HepG2 (cell line): Measurements from ENCODE around the gene ADRA2B. TPM values are rescaled to one million over a fixed set of nuclear protein-coding genes. Genes with fewer than 3 reads are reported as not detected.

Experiments used
- ATAC-seq: fragments of 200-7000 bp; cut with Tn5 transposase; 3 replicates; pipeline ENCODE4 v1.9.1; 2020; ENCODE audit warnings: mild to moderate bottlenecking, moderate library complexity
- BruUV-seq: library from RNA; stranded (reverse); fragments of 400-500 nt; replicated peaks from 2 replicates; lab custom pipeline; 2021; lab: Mats Ljungman, UMichigan
- CTCF ChIA-PET: fragments of 300-600 bp; formaldehyde crosslinking; extraction: SDS; loops from one replicate; lab custom pipeline; 2021; ENCODE audit warnings: low total read pairs, inconsistent platforms, low intra/inter-chr PET ratio; lab: Yijun Ruan, JAX
- POLR2A ChIA-PET: fragments of 350-600 bp; sonication (Branson Sonifier 250); formaldehyde crosslinking; loops from one replicate; lab custom pipeline; 2020; ENCODE audit warnings: antibody characterized with exemption, inconsistent platforms; lab: Yijun Ruan, JAX
- DNase-seq: peaks from one replicate; pipeline ENCODE4 v3.0.0-alpha.2; 2015; ENCODE audit warnings: low spot score
- FAIRE-seq: peaks from 3 replicates; lab custom pipeline; 2011; peaks lifted over from hg19 to GRCh38; lab: Jason Lieb, UNC
- H2AFZ ChIP-seq: one replicate; pipeline ENCODE4 v1.6.1; 2011; ENCODE audit warnings: low read length, inconsistent platforms
- H3K27ac ChIP-seq: fragments of 300-600 bp; 3 replicates; pipeline ENCODE4 v1.8.0; 2011; ENCODE audit warnings: mixed run types, mild to moderate bottlenecking, mixed read lengths, low read length, inconsistent platforms; ENCODE audit not compliant: insufficient read depth; ENCODE audit errors: extremely low read length
- H3K27me3 ChIP-seq, 2 experiments: fragments of 200-600 bp in 1 of 2; 2 replicates in 1 of 2; 3 replicates in 1 of 2; pipeline versions ENCODE4 v1.6.0 to v1.8.0; 2011; ENCODE audit warnings: low read length in 2 of 2, mild to moderate bottlenecking in 2 of 2, moderate library complexity in 2 of 2, inconsistent platforms in 1 of 2; ENCODE audit not compliant: insufficient read depth in 2 of 2, control insufficient read depth in 1 of 2
- H3K36me3 ChIP-seq, 2 experiments: fragments of 200-600 bp in 1 of 2; replicated peaks in 1 of 2; 2 replicates in 1 of 2; 3 replicates in 1 of 2; pipeline versions ENCODE4 v1.5.1 to v1.8.0; 2011; ENCODE audit warnings: low read length in 2 of 2, inconsistent platforms in 1 of 2; ENCODE audit not compliant: insufficient read depth in 2 of 2, control insufficient read depth in 1 of 2
- H3K4me1 ChIP-seq: 2 replicates; pipeline ENCODE4 v1.5.1; 2012; ENCODE audit warnings: low read length, inconsistent platforms; ENCODE audit not compliant: insufficient read depth
- H3K4me2 ChIP-seq: 2 replicates; pipeline ENCODE4 v1.6.0; 2011; ENCODE audit warnings: low read depth, low read length, inconsistent platforms
- H3K4me3 ChIP-seq, 3 experiments: fragments of 200-600 bp in 1 of 3; sonication (generic), shearing (Covaris generic) in 1 of 3; replicated peaks in 1 of 3; 2 replicates each; pipeline ENCODE4 v1.5.1; 2011 to 2016; ENCODE audit warnings: low read length in 3 of 3, inconsistent platforms in 2 of 3, low read depth in 2 of 3, mild to moderate bottlenecking in 2 of 3, control low read depth in 1 of 3, mixed read lengths in 1 of 3; ENCODE audit not compliant: insufficient read depth in 1 of 3
- H3K79me2 ChIP-seq: one replicate; pipeline ENCODE4 v1.6.1; 2011; ENCODE audit warnings: low read length, inconsistent platforms; ENCODE audit not compliant: insufficient read depth
- H3K9ac ChIP-seq: 2 replicates; pipeline ENCODE4 v1.6.0; 2011; ENCODE audit warnings: mild to moderate bottlenecking, low read depth, low read length, inconsistent platforms; ENCODE audit not compliant: insufficient read depth
- H3K9me3 ChIP-seq: 2 replicates; pipeline ENCODE4 v1.5.1; 2012; ENCODE audit warnings: mild to moderate bottlenecking, low read length
- H4K20me1 ChIP-seq: 2 replicates; pipeline ENCODE4 v1.6.0; 2011; ENCODE audit warnings: inconsistent platforms, mild to moderate bottlenecking, low read length, moderate library complexity; ENCODE audit not compliant: insufficient read depth
- ATF7 ChIP-seq, 2 experiments: fragments of 450-650 bp in 1 of 2; sonication (generic) in 1 of 2; formaldehyde crosslinking in 1 of 2; IDR thresholded peaks; 2 replicates each; pipeline versions ENCODE4 v1.4.0 to v1.6.1; 2016 to 2020; ENCODE audit warnings: antibody characterized with exemption in 1 of 2, mild to moderate bottlenecking in 1 of 2, missing genetic modification reagents in 1 of 2
- CEBPG ChIP-seq: IDR thresholded peaks from 2 replicates; pipeline ENCODE4 v1.6.1; 2016
- HDAC2 ChIP-seq: sonication (generic); formaldehyde crosslinking; IDR thresholded peaks from 2 replicates; pipeline ENCODE4 v1.4.0; 2020; ENCODE audit warnings: missing genetic modification reagents
- HMGA1 ChIP-seq: sonication (generic); formaldehyde crosslinking; conservative IDR thresholded peaks from 2 replicates; pipeline ENCODE4 v1.4.0; 2020; ENCODE audit warnings: missing genetic modification reagents
- NBN ChIP-seq: fragments of 450-650 bp; conservative IDR thresholded peaks from 2 replicates; pipeline ENCODE4 v1.6.1; 2017
- SNAPC2 ChIP-seq: sonication (generic); formaldehyde crosslinking; IDR thresholded peaks from 2 replicates; pipeline ENCODE4 v1.8.1; 2022; ENCODE audit warnings: mild to moderate bottlenecking, missing genetic modification reagents
- ZBTB3 ChIP-seq: sonication (generic); formaldehyde crosslinking; IDR thresholded peaks from 2 replicates; pipeline ENCODE4 v1.4.0; 2020; ENCODE audit warnings: low read depth, mild to moderate bottlenecking, moderate library complexity, missing genetic modification reagents, borderline replicate concordance
- ZBTB42 ChIP-seq: sonication (generic); formaldehyde crosslinking; IDR thresholded peaks from 2 replicates; pipeline ENCODE4 v1.5.0; 2020; ENCODE audit warnings: mild to moderate bottlenecking, missing genetic modification reagents
- ZBTB7A ChIP-seq: sonication (generic); formaldehyde crosslinking; IDR thresholded peaks from 2 replicates; pipeline ENCODE4 v1.8.0; 2022; ENCODE audit warnings: mild to moderate bottlenecking, missing genetic modification reagents
- ZNF207 ChIP-seq: fragments of 450-650 bp; IDR thresholded peaks from 2 replicates; pipeline ENCODE4 v1.6.1; 2016; ENCODE audit warnings: antibody characterized with exemption, borderline replicate concordance
- ZNF33B ChIP-seq: sonication (generic); formaldehyde crosslinking; IDR thresholded peaks from 2 replicates; pipeline ENCODE4 v1.5.1; 2020; ENCODE audit warnings: mild to moderate bottlenecking, missing genetic modification reagents
- ZNF354B ChIP-seq: sonication (generic); formaldehyde crosslinking; IDR thresholded peaks from 2 replicates; pipeline ENCODE4 v1.8.0; 2022; ENCODE audit warnings: mild to moderate bottlenecking, missing genetic modification reagents
- ZNF501 ChIP-seq: sonication (generic); formaldehyde crosslinking; IDR thresholded peaks from 2 replicates; pipeline ENCODE4 v1.5.1; 2020; ENCODE audit warnings: mild to moderate bottlenecking, moderate library complexity, missing genetic modification reagents
- ZNF558 ChIP-seq: sonication (generic); formaldehyde crosslinking; IDR thresholded peaks from 2 replicates; pipeline ENCODE4 v1.9.0; 2022; ENCODE audit warnings: mild to moderate bottlenecking, missing genetic modification reagents, borderline replicate concordance
- ZNF605 ChIP-seq: sonication (generic); formaldehyde crosslinking; IDR thresholded peaks from 2 replicates; pipeline ENCODE4 v1.8.0; 2022; ENCODE audit warnings: mild to moderate bottlenecking, missing genetic modification reagents
- ZNF776 ChIP-seq: sonication (generic); formaldehyde crosslinking; IDR thresholded peaks from 2 replicates; pipeline ENCODE4 v1.4.0; 2020; ENCODE audit warnings: mild to moderate bottlenecking, missing genetic modification reagents
- WGBS: methylation state at CpG from one replicate; pipeline ENCODE4 v1.1.6; 2017; ENCODE audit warnings: low lambda C conversion rate; 5-methylcytosine and 5-hydroxymethylcytosine counted together
- in situ Hi-C: cut with HindIII; loops from 2 replicates; pipeline ENCODE4 v1.10.0; 2017; ENCODE audit warnings: low pct_unique_long_range_greater_than_20kb; ENCODE audit not compliant: extremely low pct_ligation_motif_present
- intact Hi-C: fragments of 100-400 bp; cut with micrococcal nuclease; formaldehyde crosslinking; loops from one replicate; pipeline ENCODE4 v1.10.0; 2022; ENCODE audit not compliant: unreplicated experiment
- polyA plus RNA-seq, 8 experiments: library from polyadenylated mRNA; depleted of rRNA in 3 of 8; stranded (reverse) in 7 of 8; unstranded in 1 of 8; fragments of >200 nt; fragmentation: Illumina TruSeq in 4 of 8; extraction: Trizol in 4 of 8; gene quantifications; 2 replicates each; pipeline versions ENCODE4 v1.2.1 to v1.2.3, GENCODE V29; 2011 to 2016; ENCODE audit warnings: low read depth in 4 of 8, missing spikeins in 1 of 8, mixed read lengths in 1 of 8; ENCODE audit not compliant: insufficient read depth in 1 of 8
- total RNA-seq, 5 experiments: library from RNA; depleted of rRNA; stranded (reverse); fragments of >200 nt; fragmentation: Illumina TruSeq; extraction: Trizol; gene quantifications; 2 replicates each; pipeline ENCODE4 v1.2.3, GENCODE V29; 2016; ENCODE audit warnings: low read depth in 1 of 5
- TF ChIP-seq, protein P1 (sequence below): sonication (generic); formaldehyde crosslinking; IDR thresholded peaks from 2 replicates; pipeline ENCODE4 v1.4.0; 2020; ENCODE audit warnings: missing genetic modification reagents, borderline replicate concordance
- TF ChIP-seq, protein P2 (sequence below): IDR thresholded peaks from 2 replicates; pipeline ENCODE4 v1.6.1; 2012; ENCODE audit warnings: inconsistent platforms

Gene ADRA2B
- total and polyA plus RNA-seq, 2 of the 13 experiments (the other 11 are each of a cell fraction or from before 2014, with no cell fraction given), result not detected

DNA sequence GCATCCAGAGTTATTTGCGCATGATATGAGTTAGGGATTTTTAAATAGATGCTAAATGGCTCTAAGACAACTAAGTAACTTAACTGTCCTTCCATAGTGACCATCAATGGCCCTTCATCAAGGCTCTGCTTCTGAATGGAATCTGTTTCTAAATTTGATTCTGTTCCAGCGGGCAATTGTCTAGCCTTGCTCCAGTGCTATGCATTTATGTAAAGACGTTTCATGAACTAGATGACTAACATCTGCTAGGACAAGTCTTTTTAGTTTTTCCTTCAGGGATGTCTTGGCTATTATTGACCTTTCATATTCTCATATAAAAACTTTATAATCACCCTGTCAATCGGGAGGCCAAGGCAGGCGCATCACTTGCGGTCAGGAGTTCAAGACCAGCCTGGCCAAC lies 12.1 kb upstream of the ADRA2B start (continued):
- TF ChIP-seq ATF7 (IDR thresholded peaks at IDR 0.05), result no peak
- TF ChIP-seq ATF7 (CRISPR knock-in tag; IDR thresholded peaks at IDR 0.05), result no peak

DNA sequence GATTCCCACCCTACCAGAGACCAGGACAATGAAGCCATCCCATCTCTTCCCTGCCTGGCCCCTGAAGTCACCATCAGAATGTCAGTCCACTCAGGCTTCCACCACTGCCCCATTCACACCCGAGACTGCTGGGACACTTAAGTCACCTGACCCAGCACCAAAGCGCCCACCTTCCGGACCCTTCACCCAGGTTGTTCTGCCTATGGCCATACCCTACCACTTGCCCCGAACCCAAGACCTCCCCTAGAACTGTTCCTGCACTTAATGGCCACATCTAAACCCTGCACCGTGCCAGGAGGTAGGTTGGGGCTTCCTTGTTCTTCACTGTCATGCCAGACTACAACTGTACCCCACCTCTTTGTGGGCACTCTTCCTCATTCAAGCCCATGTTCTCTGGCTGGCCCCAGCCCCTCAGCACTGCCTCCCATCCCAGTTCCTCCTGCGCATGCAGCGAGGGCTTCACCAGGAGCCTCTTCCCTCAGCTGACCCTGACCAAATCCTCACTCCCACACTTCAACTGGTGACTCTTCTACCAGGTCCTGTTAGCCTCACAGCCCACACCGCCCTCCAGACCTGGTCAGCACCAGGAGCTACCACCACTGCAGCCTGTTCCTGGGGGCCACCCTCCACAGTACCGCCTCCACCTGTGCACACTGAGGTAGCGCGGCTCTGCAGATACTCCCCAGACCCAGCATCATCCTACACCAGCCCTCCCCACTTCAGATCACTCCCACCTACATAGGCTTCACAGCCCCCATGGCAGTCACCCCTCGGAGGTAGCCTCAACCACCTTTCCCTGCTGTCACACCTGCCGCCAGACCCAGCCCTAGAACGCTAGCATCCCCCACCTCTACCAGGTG lies 8.3 kb upstream of the ADRA2B start:
- FAIRE-seq (no peak), ATAC-seq (no peak), DNase-seq (no peak)
- intact Hi-C loops (no loop called here), in situ Hi-C loops (loop anchor here (25.0 kb wide), 3 partner anchors 112 to 388 kb away; partner anchors contain the start of gene NEURL3)
- no TSS peak for BruUV-seq
- H3K9me3 ChIP-seq, result no peaks in the 10 kb centered on the region
- H3K4me3 ChIP-seq, result no peak overlapping the region
- no peaks in the 10 kb centered on the region for H3K79me2 ChIP-seq
- H3K9ac ChIP-seq, result no peak overlapping the region
- ChIA-PET CTCF (no interaction called here), POLR2A (no interaction called here)
- WGBS, result 46% methylated on average over 14 of the region's 14 CpGs
- H3K4me1 ChIP-seq, result peaks cover 10% of the 10 kb centered on the region; the same call in 1 of the 2 replicates
- peaks cover 6 to 59% of the 10 kb centered on the region in 2 experiments; a peak in 4 of 5 replicates for H3K27me3 ChIP-seq
- no peaks in the 10 kb centered on the region for H4K20me1 ChIP-seq
- no peak overlapping the region for H3K4me2 ChIP-seq
- no peaks in the 10 kb centered on the region for H3K36me3 ChIP-seq
- H2AFZ ChIP-seq, result no peak overlapping the region
- no peak overlapping the region for H3K27ac ChIP-seq
- TF ChIP-seq ZNF501 (CRISPR knock-in tag) (no peak), ZNF33B (no peak), ZNF605 (no peak), ZNF207 (no peak), ZNF776 (CRISPR knock-in tag) (no peak), CEBPG (CRISPR knock-in tag) (no peak), ZBTB7A (no peak), NBN (no peak), ZNF354B (no peak), ZBTB3 (CRISPR knock-in tag) (no peak), SNAPC2 (CRISPR knock-in tag) (no peak), ATF7 (IDR thresholded peaks at IDR 0.05) (no peak), ATF7 (CRISPR knock-in tag; IDR thresholded peaks at IDR 0.05) (no peak), HDAC2 (CRISPR knock-in tag) (no peak), ZBTB42 (CRISPR knock-in tag) (no peak), ZNF558 (CRISPR knock-in tag) (no peak), HMGA1 (no peak)
- TF ChIP-seq, protein P1, sequence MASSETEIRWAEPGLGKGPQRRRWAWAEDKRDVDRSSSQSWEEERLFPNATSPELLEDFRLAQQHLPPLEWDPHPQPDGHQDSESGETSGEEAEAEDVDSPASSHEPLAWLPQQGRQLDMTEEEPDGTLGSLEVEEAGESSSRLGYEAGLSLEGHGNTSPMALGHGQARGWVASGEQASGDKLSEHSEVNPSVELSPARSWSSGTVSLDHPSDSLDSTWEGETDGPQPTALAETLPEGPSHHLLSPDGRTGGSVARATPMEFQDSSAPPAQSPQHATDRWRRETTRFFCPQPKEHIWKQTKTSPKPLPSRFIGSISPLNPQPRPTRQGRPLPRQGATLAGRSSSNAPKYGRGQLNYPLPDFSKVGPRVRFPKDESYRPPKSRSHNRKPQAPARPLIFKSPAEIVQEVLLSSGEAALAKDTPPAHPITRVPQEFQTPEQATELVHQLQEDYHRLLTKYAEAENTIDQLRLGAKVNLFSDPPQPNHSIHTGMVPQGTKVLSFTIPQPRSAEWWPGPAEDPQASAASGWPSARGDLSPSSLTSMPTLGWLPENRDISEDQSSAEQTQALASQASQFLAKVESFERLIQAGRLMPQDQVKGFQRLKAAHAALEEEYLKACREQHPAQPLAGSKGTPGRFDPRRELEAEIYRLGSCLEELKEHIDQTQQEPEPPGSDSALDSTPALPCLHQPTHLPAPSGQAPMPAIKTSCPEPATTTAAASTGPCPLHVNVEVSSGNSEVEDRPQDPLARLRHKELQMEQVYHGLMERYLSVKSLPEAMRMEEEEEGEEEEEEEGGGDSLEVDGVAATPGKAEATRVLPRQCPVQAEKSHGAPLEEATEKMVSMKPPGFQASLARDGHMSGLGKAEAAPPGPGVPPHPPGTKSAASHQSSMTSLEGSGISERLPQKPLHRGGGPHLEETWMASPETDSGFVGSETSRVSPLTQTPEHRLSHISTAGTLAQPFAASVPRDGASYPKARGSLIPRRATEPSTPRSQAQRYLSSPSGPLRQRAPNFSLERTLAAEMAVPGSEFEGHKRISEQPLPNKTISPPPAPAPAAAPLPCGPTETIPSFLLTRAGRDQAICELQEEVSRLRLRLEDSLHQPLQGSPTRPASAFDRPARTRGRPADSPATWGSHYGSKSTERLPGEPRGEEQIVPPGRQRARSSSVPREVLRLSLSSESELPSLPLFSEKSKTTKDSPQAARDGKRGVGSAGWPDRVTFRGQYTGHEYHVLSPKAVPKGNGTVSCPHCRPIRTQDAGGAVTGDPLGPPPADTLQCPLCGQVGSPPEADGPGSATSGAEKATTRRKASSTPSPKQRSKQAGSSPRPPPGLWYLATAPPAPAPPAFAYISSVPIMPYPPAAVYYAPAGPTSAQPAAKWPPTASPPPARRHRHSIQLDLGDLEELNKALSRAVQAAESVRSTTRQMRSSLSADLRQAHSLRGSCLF, result no peak
- TF ChIP-seq, protein P2, sequence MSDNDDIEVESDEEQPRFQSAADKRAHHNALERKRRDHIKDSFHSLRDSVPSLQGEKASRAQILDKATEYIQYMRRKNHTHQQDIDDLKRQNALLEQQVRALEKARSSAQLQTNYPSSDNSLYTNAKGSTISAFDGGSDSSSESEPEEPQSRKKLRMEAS, result no peak
